Hematopoietic multipotent progenitor cell treated with erythropoietin and hydrocortisone succinate and interleukin-3 and kit ligand, for 8 days (in vitro differentiated cells): ENCODE data around the gene MRC1.

Experiments
- DNase-seq: peaks from one replicate; pipeline ENCODE4 v3.0.0-alpha.2; 2015

Gene MRC1

DNA sequence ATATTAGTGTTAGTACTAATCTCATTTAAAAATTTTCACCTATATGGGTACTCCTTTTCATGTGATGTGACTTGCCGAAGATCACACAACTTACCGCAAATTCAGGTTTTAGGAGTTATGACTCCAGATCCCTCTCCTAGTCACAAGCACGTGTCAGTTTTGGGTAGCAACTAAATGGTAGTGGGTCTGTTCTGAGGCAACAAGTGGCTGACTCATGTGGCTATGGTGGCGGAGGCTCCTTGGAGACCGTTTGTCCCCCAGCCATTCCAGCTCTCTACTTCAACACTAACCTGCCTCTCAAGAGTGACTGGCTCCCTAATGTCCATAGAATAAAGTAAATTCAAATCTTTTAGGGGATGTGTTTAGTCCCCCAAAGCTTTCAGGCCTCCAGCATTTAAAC, 39.5 kb downstream of the MRC1 start:
- no peak for DNase-seq

DNA sequence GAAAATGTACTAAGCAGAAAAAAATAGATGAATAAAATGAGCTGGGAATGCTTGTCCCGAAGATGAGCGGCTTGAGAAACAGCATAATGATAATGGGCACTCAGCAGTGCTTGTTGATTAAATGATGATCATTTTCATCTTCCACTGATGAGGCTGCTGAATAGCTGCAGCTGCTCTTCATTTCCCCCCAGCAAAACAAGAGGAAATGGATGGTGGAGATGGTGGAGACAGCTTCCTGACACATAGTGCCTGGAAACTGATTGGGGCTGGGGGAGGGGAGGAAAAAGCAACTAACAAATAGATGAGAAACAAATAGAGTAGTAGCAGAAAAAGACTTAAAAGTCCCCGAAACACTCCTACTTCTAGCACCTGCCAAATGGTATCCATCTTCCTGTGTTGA, 41.4 kb downstream of the MRC1 start:
- DNase-seq: no peak

DNA sequence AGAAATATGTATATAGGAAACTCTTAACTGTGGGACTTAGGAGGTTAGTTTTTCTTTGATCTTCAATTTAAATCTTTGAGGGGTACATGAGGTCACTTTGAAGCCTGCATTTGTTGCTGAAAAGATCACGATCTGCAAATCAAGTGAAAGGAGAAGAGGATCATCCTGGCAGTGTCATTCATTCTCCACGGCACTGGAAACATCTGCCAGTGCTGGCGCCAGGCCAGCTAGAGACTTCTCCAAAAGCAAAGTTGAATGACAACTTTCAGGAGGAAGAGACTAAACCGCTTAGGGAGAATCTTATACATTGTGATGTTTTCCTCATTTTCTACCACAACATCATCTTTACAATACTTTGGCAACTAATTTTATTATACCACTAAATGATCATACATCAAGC, 42.5 kb downstream of the MRC1 start:
- DNase-seq: peak; percentile 8

DNA sequence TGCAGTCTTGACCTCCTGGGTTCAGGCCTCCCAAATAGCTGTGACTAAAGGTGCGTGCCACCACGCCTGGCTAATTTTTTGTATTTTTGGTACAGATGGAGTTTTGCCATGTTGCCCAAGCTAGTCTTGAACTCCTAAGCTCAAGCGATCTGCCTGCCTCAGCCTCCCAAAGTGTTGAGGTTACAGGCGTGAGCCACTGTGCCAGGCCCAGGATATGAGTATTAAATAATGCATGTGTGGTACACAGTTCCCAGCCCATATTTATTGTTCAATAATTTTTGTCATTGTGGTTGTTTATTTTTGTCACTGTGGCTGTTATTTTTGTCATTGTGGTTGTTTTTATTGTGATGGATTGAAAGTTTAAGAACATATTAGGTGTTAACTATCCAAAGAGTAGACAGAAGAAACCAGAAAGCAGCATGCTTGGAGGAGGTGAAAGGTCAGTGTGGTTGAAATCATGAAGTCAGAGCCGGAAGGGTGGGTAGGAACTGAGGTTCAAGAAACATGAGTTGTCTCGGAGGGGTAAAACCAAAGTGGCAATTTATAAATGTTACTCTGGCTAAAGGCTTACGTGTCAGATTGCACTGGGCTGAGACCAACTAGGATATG, 45.0 kb downstream of the MRC1 start:
- no peak for DNase-seq

DNA sequence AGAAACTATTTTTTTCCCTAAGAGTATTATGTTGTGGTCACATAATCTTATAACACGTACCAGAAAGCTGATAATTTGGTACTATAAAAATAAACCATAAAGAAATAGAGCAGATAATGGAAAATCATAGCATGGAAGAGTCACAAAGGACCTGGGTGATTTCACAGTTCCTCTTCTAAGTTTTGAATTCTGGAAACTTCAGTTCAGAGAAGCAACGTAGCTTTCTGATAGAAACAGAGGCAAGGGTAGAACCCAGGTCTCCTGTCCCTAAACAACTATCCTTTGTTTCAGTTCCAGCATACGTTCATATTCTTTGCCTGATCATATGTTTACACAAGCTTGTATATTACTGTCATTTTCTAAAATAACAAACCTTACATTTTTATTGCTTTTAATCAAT, 47.9 kb downstream of the MRC1 start:
- DNase-seq: no peak

DNA sequence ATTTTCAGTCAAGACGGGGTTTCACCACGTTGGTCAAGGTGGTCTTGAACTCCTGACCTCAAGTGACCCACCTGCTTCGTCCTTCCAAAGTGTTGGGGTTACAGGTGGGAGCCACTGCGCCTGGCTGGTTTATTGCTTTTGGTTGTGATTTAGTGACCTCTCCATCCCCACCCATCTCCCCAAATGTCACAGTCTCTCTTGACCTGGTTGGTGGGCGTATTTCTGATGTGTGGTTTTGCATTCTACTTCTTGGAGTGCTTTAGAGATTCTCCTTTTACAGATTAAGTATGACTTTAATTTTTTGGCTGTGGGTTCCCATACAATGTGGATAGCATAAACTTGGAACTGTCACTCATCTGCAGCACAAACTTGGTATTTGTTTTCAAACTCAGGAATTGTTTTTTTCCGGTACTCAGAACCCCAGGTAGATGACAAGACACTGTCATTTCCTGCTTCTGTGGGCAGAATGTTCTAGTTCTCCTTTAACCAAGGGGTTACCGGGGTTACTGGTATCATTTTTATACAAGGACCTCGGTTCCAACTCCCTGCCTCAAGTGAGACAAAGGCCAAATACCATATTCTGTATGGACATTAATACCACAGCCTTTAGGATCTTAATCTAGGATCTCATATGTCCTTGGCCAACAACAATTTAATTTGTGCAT, 50.5 kb downstream of the MRC1 start:
- DNase-seq: no peak

DNA sequence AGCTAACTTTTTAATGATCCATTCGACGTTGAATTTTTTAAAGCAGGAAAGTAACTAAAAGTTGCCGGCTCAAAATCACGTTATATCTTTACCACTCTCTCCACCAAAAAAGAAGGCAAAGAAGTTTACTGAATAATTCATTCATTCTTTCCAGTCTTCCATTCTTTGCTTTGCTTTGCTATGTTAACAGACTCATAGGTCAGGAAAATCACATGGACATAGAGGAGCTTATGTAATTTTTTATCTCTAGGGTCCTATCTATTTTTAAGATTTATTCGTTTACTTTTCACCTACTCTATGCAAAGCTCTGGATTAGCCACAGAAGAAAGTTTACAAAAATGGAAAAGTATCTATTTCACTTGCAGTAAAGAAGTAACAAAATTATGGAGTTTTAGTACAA, 52.6 kb downstream of the MRC1 start:
- no peak for DNase-seq

DNA sequence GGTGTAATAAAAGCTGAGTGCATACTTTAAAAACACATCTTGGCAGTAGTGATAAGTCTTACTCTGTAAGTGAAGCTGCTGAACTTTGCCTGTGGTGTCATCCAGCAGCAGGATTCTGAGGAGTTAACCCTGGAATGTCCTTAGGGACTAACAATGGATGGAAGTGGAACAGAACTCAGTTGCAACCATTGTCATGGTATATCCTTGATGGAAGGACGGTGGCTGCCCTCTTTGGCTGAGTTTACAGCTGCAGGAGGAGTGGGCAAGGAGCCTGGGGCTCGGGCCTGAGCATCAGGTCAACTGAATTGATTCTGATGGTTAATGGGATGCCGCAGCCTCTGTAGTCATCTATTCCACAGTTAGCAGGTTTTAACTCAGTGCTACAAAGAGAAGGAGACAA, 56.2 kb downstream of the MRC1 start:
- DNase-seq: no peak

DNA sequence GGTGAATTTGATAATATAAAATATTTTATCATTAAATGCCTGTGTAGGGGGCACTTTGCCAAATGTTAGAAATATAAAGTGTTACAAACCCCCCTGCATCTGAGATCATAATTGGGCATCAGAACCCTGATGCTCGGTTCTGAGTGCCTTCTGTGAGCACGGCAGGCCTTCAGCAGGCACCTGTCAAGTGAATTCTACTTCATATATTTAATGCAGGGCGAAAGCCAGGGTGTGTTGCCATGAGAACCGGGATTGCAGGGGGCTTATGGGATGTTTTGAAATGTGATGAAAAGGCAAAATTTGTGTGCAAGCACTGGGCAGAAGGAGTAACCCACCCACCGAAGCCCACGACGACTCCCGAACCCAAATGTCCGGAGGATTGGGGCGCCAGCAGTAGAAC, 57.2 kb downstream of the MRC1 start:
- DNase-seq: no peak

DNA sequence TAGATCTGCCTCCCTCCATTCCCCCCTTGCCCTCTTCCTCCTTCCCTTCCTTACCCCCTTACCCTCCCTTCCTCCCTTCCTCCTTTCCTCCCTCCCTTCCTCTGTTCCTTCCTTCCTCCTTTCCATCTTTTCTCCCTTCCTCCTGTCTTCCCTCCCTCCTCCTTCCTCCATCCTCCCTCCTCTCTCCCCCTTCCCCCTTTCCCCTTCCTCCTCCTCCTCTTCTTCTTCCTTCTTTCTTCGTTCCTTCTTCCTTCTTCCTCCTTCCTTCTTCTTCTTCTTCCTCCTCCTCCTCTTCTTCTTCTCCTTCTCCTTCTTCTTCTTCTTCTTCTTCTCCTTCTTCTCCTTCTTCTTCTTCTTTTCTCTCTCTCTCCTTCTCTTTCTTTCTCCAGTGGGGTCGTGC, 57.9 kb downstream of the MRC1 start:
- no peak for DNase-seq

DNA sequence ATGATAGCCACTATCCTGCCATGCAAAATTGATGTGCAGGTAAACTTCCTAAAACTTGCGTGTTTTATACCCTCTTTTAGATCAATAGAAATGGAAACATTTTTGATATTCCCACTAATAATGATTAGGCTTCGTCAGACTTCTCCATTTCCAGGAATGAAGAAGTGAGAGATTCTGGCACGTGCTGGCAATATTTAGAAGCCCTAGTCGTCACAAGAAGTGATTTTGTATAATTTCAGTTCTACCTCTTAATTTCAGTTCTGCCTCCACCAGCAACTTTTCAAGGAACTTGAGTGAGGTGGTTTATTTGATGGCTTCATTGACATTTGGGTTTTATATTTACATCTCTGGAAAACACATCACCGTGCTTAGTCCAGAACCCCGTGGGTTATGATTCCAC, 61.9 kb downstream of the MRC1 start:
- DNase-seq: no peak

DNA sequence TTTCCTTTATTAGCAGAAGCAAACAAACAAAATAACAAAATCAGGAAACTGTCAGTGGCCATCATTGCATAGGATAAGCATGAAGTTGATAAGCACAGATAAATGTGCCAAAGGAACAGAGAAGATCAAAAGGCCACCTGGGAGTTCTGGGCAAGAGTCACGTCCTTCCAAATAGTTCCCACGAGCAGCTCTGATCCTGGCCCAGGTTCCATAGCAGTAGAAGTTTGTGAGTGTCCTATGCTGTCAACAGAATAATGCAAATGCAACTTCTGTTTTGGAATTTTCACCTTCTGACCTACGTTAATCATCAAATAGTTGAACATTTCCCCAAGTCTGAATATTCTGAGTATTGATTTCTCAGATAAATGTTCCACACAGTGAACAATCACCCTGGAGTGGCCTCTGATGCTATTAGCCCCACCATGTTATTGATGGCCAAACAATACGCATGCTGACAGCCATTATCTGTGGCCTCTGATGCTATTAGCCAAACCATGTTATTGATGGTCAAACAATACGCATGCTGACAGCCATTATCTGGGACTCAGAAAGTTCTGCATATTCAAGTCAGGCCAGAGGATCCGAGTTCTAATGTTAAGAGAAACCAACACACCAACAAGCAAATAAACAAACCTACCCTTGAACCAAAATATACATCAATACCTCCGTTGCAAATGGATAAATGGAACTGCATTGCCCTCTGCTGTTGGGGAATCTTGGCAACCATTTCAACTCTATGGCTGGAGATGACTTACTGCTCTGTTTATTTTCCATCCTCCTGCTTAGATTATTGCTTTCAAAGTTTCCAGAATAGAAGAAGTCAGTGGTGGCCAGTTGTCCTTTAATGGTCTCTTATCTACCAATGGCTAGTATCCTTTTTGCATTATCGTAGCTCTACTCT, 63.3 kb downstream of the MRC1 start:
- DNase-seq: peak; percentile 44

DNA sequence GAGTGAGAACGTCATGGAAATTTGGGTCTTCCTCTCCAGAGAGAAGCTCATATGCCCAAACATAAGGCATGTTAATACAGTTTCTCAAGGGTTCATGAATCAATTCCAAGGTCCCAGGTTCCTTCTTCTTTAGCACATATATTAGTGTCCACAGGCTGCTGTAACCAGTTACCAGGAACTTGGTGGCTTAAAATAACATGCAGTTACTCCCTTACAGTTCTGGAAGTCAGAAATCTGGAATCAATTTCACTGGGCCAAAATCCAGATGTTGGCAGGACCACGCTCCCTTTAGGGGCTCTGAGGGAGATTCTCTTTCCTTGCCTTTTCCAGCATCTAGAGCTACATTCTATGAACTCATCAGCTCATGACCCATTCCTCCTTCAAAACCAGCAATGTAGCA, 64.8 kb downstream of the MRC1 start:
- DNase-seq: no peak

DNA sequence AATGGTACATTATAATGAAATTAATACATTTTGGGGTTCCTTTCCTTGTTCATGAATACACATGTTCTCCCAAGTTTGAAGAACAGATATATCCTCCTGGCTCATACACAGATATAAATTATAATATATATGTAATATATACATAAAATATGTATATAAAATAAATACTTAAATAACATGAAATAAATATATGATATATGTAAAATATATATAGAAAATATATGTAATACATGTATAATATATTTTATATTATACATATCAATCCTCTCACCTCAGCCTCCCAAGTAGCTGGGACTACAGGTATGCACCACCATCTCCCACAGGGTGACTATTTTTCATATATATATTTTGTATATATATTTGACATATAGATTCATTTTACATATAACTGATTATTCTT, 68.0 kb downstream of the MRC1 start:
- DNase-seq: no peak

DNA sequence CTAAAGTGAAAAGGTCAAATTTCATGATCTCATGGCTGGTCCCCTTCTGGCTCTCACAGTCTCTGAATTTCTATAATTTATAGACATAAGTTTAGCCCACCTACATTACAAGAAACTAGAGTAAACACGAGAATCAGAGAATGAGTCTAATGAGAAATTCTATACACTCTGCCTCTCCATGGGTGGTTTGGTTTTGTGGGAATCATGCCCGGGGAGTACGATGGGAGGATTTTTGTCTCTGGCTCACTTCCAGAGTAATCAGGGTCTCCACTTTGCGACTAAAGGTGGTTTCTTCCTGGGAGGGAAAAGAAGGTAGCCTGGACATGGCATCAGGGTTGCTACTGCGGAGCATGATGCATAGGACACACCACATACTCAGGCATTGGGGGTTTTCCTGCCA, 69.7 kb downstream of the MRC1 start:
- DNase-seq: no peak

DNA sequence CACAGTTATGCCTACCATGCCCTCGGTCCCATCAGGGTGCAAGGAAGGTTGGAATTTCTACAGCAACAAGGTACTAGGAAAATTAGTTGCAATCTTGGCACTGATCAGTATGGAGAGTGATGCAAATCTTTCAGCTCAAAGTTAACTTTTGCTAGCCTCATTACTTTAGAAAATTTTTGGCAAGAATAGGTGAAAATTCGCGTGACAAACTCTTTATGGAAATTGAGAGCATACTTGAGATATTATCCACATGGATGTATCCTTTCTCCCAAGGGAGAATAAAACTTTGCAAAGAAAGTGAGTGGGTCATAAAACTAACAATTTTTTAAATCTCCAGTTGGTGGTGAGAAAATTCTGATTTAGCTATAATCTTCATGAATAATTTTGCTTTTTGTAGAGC, 71.5 kb downstream of the MRC1 start:
- no peak for DNase-seq

DNA sequence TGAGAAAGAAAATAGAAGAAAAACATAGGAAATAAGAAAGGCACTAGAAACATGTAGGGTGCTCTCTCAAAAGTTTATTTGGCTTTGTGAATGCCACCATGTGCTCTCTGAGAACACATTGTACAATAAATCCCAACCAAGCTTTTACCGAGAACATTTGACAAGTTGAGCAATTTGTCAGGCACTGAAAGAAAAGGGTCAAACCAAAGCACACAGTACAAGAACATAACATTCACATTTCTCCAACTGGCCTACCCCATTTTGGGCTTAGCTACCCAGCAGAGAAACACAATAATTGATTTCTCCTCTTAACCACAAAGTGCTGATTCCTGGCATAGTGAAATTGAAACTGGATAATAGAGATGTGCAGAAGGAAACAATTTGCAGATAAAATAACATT, 73.4 kb downstream of the MRC1 start:
- DNase-seq: no peak

DNA sequence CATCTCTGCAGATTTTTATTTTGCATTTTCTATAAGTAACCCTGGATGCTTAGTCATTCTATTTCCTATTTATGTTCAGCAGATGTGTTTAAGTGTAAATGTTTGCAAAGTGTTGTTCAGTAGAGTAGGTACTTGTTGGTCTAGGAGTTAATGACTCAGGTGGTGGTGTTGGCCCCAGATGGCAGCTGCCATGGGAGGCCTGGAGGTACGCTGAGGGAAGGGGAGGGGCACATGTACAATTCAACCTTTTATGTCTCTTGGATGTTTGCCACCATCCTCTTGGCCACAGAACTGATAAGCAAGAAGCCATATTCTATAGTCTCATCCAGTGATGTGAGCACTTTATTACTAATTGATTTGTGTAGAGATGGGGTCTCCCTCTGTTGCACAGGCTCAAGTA, 74.5 kb downstream of the MRC1 start:
- peak; percentile 2 for DNase-seq

DNA sequence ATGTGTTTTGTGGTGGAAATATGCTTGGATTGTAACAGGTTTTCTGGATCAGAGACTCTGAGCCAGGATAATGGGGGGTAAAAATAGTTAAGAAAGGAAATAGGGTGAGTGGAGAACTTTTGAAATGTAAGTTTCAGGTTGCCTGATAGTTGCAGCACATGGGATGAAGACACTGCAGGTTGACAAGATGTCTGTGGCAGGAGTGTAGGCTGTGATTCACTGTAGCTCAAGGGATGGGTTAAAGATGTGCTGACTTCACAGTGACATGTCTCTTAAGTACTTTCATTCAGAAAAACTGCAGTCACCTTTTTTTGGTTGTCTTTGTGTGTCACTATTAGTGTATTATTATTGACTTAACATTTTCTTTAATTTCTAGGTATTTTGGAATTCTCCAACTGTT, 79.0 kb downstream of the MRC1 start:
- DNase-seq: no peak

DNA sequence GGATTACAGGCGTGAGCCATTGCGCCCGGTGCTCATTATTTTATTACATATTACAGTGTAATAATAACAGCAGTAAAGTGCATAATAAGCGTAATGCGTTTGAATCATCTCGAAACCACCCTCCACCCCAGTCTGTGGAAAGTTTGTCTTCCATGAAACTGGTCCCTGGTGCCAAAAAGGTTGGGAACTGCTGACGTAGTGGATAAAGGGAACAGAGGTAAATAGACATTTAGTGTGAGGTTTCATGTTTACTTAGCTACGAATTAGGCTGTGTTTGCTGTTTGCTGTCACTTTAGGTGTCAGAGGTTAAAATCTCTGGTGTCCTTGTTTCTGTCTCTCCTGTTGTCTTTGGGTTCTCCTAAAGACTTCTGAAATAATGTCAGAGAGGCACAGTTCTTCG, 82.3 kb downstream of the MRC1 start:
- DNase-seq: no peak

DNA sequence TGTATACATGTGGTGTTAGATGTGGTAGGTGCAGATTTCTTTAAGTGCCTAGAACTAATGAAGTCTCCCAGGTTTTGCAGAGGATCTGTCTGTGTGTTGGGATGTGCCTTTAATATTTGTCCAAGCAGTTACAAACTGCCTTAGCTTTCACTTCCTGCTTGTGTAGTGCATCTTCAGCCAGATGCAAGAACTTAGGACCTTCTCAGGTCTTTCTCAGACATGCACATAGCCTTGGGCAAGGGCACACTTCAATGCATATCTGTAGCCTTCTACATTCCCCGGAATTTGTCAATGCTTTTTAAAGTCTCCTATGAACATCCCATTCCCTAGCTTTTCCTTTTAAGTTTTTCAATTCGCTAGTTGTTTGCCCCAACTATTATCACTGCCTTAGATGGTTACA, 95.4 kb downstream of the MRC1 start:
- no peak for DNase-seq

DNA sequence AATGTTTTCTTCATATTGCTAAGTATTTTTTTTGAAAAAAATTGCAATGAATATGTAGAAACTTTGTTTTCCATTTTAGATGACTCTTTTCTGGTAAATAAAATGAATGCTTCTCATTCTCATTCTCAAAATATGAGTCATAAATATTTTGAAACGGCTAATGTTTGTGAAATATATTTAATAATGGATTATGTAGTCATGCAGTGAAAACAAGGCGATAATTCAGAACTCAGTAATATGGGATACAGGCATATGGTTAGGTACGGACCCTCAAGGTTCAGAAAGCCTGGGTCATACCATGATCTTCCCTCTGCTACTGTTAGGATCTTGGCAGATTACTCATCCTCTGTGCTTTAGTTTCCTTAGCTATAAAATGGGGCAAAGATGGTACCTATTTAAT, 96.3 kb downstream of the MRC1 start:
- DNase-seq: no peak

DNA sequence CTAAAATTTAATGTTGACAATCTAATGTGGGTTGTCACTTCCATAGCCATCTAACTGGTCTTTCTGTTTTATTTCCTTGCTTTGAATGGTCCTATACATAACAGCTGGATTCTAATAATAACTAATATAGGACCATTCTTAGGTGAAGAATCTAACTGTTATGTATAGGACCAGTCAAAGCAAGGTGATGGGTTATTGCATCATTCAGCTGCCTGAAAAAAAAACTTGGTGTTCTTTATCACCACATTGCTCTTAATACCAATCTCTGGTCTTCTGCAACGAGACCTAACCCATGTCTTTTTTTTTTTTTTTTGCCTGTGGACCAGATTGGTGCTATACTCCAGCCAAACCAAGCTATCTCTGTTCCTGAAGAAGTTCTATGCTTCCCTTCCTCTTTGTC, 96.9 kb downstream of the MRC1 start:
- no peak for DNase-seq

DNA sequence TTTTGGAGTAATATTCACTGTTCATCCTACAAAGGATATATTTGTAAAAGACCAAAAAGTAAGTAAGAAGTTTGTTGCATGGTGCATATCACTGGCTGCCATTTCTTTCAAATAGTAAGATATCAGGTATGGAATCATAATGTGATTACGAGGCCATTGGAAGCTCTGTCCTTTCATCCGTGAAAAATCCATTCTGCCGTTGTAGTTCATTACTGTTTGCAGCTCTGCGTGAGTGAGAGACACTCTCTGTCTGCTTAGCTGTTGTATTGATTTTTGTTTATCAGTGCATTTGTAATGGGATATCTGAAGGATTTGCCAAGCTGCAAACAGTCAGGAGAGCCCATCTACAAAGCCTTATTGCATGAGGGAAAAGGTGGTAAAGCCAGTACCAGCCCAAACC, 98.5 kb downstream of the MRC1 start:
- no peak for DNase-seq
